Thoracic aorta (tissue), 2 donors: ENCODE data around the gene PRKN. TPM values are rescaled to one million over a fixed set of nuclear protein-coding genes. Genes with fewer than 3 reads are reported as not detected.

Experiments
- ATAC-seq: fragments of 150-250 bp; one replicate; pipeline ENCODE4 v1.8.0; 2017; ENCODE audit warnings: low read depth; ENCODE audit not compliant: insufficient number of reproducible peaks, low FRiP score
- DNase-seq: peaks from one replicate; pipeline ENCODE4 v3.0.0-alpha.2; 2020; ENCODE audit warnings: low spot score
- H3K27ac ChIP-seq, 2 donors: fragments of 200-600 bp; sonication (generic); 1 replicate in 1 of 2; 2 replicates in 1 of 2; pipeline ENCODE4 v1.5.1; 2016; ENCODE audit warnings: mild to moderate bottlenecking in 2 of 2, moderate library complexity in 2 of 2
- H3K27me3 ChIP-seq: fragments of 200-600 bp; sonication (generic); replicated peaks from 2 replicates; pipeline ENCODE4 v1.6.0; 2016; ENCODE audit warnings: mild to moderate bottlenecking; ENCODE audit not compliant: insufficient read depth
- H3K36me3 ChIP-seq: fragments of 200-600 bp; sonication (generic); one replicate; pipeline ENCODE4 v1.5.1; 2016
- H3K4me1 ChIP-seq, 2 donors: fragments of 200-600 bp; sonication (generic); 1 replicate in 1 of 2; 2 replicates in 1 of 2; pipeline versions ENCODE4 v1.5.1 to v1.6.0; 2016; ENCODE audit warnings: low read depth in 2 of 2, mild to moderate bottlenecking in 1 of 2; ENCODE audit not compliant: control insufficient read depth in 1 of 2
- H3K4me3 ChIP-seq: fragments of 200-600 bp; sonication (generic); 2 replicates; pipeline ENCODE4 v1.5.1; 2016; ENCODE audit warnings: mild to moderate bottlenecking
- H3K9me3 ChIP-seq: fragments of 200-600 bp; sonication (generic); 2 replicates; pipeline ENCODE4 v1.5.1; 2016
- total RNA-seq, 2 donors: library from RNA; depleted of rRNA; stranded (reverse); fragments of >200 nt; gene quantifications; one replicate each; pipeline versions ENCODE4 v1.1.0 to v1.2.3, GENCODE V29; 2016
- TF ChIP-seq, protein P1 (sequence below): fragments of 200-600 bp; sonication (generic); IDR thresholded peaks from one replicate; pipeline ENCODE4 v1.5.1; 2019; ENCODE audit warnings: antibody characterized with exemption

Gene PRKN
- total RNA-seq, 2 donors from 2014 or later: 10.4 to 23.8 TPM

DNA sequence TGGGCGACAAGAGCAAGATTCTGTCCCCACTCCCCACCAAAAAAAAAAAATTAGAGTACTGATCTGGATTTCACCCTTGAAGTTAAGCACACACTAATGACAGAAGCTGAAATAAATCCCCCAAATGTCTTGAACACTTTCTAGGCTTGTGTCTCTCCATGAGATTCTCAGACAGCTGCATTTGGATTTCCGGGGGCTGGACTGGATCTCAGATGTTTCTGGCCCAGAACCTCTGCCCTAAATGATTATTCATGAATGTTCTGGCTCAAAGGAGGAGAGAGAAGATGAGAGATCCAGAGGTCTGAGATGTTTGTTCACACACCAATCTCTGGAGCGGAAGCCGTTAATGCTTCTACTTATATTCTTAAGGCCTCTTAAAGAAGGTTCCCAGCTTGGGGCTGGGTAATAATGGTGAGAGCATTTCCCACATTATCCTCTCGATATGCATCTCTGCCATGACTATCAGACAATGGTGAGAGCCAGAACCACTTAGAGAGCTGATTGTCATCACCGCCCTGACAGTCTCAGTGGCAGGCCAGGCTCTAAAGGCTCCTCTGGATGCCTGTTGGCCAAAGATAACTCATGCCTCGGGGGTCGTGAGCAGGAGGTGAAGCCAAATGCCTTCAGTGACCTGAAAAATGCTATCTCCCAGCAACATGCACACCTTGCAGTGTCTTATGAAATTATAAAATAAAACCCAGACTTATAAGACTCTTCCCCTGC lies 1325.8 kb downstream of the PRKN start:
- Histone ChIP-seq H3K36me3 (no peaks in the 10 kb centered on the region), H3K27ac (no peak overlapping the region), H3K27me3 (no peaks in the 10 kb centered on the region), H3K9me3 (no peaks in the 10 kb centered on the region), H3K4me1 (no peaks in the 10 kb centered on the region), H3K4me3 (no peak overlapping the region)
- no peak for ATAC-seq
- TF ChIP-seq, protein P1, sequence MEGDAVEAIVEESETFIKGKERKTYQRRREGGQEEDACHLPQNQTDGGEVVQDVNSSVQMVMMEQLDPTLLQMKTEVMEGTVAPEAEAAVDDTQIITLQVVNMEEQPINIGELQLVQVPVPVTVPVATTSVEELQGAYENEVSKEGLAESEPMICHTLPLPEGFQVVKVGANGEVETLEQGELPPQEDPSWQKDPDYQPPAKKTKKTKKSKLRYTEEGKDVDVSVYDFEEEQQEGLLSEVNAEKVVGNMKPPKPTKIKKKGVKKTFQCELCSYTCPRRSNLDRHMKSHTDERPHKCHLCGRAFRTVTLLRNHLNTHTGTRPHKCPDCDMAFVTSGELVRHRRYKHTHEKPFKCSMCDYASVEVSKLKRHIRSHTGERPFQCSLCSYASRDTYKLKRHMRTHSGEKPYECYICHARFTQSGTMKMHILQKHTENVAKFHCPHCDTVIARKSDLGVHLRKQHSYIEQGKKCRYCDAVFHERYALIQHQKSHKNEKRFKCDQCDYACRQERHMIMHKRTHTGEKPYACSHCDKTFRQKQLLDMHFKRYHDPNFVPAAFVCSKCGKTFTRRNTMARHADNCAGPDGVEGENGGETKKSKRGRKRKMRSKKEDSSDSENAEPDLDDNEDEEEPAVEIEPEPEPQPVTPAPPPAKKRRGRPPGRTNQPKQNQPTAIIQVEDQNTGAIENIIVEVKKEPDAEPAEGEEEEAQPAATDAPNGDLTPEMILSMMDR: no peak
- DNase-seq: no peak

DNA sequence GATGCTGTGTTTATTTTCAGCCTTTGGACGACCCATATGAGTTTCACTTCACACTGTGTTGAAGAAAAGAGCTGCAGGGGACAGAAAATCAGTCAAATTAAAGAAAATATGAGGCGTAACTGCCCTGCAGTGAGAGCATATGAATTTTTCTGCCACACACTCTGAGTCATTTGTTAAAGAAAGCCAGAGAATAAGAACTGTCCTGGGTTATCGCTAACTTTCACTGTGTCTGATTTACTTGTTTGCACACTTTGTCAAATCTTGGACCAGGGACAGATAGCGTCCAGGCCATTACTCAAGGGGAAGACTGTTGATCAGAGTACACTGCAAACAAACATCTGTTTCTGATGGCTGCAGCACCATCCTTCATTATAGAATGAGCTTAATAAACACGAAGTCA lies 1326.9 kb downstream of the PRKN start:
- Histone ChIP-seq H3K4me3 (no peak overlapping the region), H3K27ac (no peak overlapping the region), H3K36me3 (no peaks in the 10 kb centered on the region), H3K27me3 (no peaks in the 10 kb centered on the region), H3K9me3 (no peaks in the 10 kb centered on the region), H3K4me1 (no peaks in the 10 kb centered on the region)
- DNase-seq: no peak
- no peak for ATAC-seq
- TF ChIP-seq, protein P1: no peak

DNA sequence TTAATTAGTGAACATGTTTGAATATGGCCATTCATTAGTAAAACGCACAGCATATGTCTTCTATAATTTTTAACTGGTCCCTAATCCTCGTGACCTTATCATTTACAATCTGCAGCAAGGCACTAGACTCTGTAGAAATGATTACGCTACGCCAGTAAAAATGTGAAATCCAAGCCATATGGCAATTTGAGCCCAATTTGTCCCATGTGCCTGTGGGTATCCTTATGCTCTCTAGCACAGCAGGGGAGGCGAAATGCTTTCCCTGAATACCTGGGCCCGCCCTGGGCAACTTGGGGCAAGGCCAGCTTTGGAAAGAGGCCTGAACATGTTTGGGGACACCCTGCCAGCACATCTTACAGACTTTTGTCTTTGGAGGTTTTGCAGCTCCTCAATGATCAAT lies 1331.0 kb downstream of the PRKN start:
- Histone ChIP-seq H3K36me3 (no peaks in the 10 kb centered on the region), H3K4me1 (no peaks in the 10 kb centered on the region), H3K9me3 (no peaks in the 10 kb centered on the region), H3K4me3 (no peak overlapping the region), H3K27ac (no peak overlapping the region), H3K27me3 (no peaks in the 10 kb centered on the region)
- ATAC-seq (no peak), DNase-seq (no peak)
- TF ChIP-seq, protein P1: no peak

GRCh38 chr6:161395716-161396231 lies 1331.8 kb downstream of the PRKN start:
- TF ChIP-seq, protein P1: no peak
- DNase-seq: no peak
- ATAC-seq: no peak

DNA sequence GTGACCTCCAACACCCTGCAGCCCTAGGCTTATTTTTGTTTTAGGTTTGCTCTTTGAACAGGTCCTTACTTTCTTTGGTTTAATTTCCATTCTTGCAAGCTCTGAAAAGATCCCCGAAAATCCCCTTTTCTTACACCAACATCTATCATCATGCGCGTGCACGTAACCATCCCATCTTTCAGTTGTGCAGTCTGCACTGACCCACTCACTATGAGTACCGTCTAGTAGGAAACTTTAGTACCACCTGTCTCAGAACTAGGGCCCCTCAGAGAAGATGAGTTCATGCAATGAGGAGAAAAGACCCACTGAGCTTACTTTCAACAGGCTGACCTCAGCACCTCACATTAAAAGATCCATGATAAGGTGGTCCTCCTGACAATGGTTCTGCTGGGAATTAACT lies 1333.1 kb downstream of the PRKN start:
- ATAC-seq (no peak), DNase-seq (no peak)
- no peak overlapping the region for H3K27ac ChIP-seq
- H3K4me3 ChIP-seq: no peak overlapping the region
- no peaks in the 10 kb centered on the region for H3K27me3 ChIP-seq
- H3K9me3 ChIP-seq: no peaks in the 10 kb centered on the region
- no peaks in the 10 kb centered on the region for H3K4me1 ChIP-seq
- no peaks in the 10 kb centered on the region for H3K36me3 ChIP-seq
- TF ChIP-seq, protein P1: no peak

More at GRCh38 chr6:161395716-161396231, 1331.8 kb downstream of the PRKN start:
- Histone ChIP-seq H3K27me3 (no peaks in the 10 kb centered on the region), H3K9me3 (no peaks in the 10 kb centered on the region), H3K4me1 (no peaks in the 10 kb centered on the region), H3K27ac (no peak overlapping the region), H3K36me3 (no peaks in the 10 kb centered on the region), H3K4me3 (no peak overlapping the region)
